B cell (primary cell): ENCODE data around the gene ANKLE2. TPM values are rescaled to one million over a fixed set of nuclear protein-coding genes. Genes with fewer than 3 reads are reported as not detected.

Source experiments
- ATAC-seq: fragments of 200-7000 bp; cut with Tn5 transposase; one replicate; pipeline ENCODE4 v1.10.0; 2021; ENCODE audit warnings: low read depth, mild to moderate bottlenecking, moderate number of reproducible peaks, moderate library complexity
- CTCF ChIA-PET: fragments of 350-600 bp; sonication (Branson Sonifier 250); formaldehyde crosslinking; loops from one replicate; lab custom pipeline; 2021; ENCODE audit warnings: antibody characterized with exemption, inconsistent platforms; lab: Charles Lee
- POLR2A ChIA-PET: fragments of 350-600 bp; sonication (Branson Sonifier 250); formaldehyde crosslinking; loops from one replicate; lab custom pipeline; 2021; ENCODE audit warnings: antibody characterized with exemption; lab: Charles Lee
- DNase-seq: peaks from one replicate; pipeline ENCODE4 v3.0.0; 2013
- H2AFZ ChIP-seq: 2 replicates; pipeline ENCODE4 v1.6.1; 2012; ENCODE audit warnings: mild to moderate bottlenecking, low read depth, low read length; ENCODE audit not compliant: insufficient read depth, poor library complexity, severe bottlenecking
- H3K27ac ChIP-seq, 2 donors: 1 replicate in 1 of 2; 2 replicates in 1 of 2; pipeline ENCODE4 v1.5.1; 2012 to 2013; ENCODE audit warnings: low read length in 2 of 2, mild to moderate bottlenecking in 2 of 2, moderate library complexity in 1 of 2
- H3K27me3 ChIP-seq, 4 experiments: fragments of 200-600 bp in 1 of 4; sonication (generic) in 1 of 4; replicated peaks in 1 of 4; 1 replicate in 2 of 4; 2 replicates in 2 of 4; pipeline versions ENCODE4 v1.6.1 to v1.7.0; 2013 to 2016; ENCODE audit warnings: low read length in 3 of 4, mild to moderate bottlenecking in 2 of 4, mixed read lengths in 1 of 4, moderate library complexity in 1 of 4; ENCODE audit not compliant: insufficient read depth in 4 of 4, control insufficient read depth in 3 of 4; ENCODE audit errors: control extremely low read depth in 1 of 4
- H3K36me3 ChIP-seq, 2 experiments: replicated peaks in 1 of 2; 1 replicate in 1 of 2; 2 replicates in 1 of 2; pipeline versions ENCODE4 v1.6.1 to v1.7.1; 2013; ENCODE audit warnings: low read length in 1 of 2; ENCODE audit not compliant: insufficient read depth in 2 of 2, control insufficient read depth in 1 of 2; ENCODE audit errors: control extremely low read depth in 1 of 2, extremely low read depth in 1 of 2
- H3K4me1 ChIP-seq, 2 donors: fragments of 200-600 bp in 1 of 2; sonication (generic) in 1 of 2; 1 replicate in 1 of 2; 2 replicates in 1 of 2; pipeline versions ENCODE4 v1.5.1 to v1.6.1; 2013 to 2017; ENCODE audit warnings: low read length in 2 of 2; ENCODE audit not compliant: control insufficient read depth in 2 of 2, insufficient read depth in 2 of 2
- H3K4me2 ChIP-seq: replicated peaks from 2 replicates; pipeline ENCODE3; 2012; ENCODE audit warnings: mild to moderate bottlenecking, low read depth, low read length; ENCODE audit not compliant: poor library complexity, severe bottlenecking
- H3K4me3 ChIP-seq, 5 experiments: fragments of 200-600 bp in 1 of 5; sonication (generic) in 1 of 5; 1 replicate in 3 of 5; 2 replicates in 2 of 5; pipeline versions ENCODE4 v1.5.1 to v1.7.0; 2011 to 2016; ENCODE audit warnings: low read length in 4 of 5, mild to moderate bottlenecking in 4 of 5, low read depth in 2 of 5, control low read depth in 1 of 5, moderate library complexity in 1 of 5; ENCODE audit not compliant: insufficient read depth in 1 of 5; ENCODE audit errors: control extremely low read depth in 1 of 5, extremely low read depth in 1 of 5
- H3K79me2 ChIP-seq: fragments of 200-600 bp; sonication (generic); one replicate; pipeline ENCODE4 v1.6.0; 2016; ENCODE audit warnings: low read length; ENCODE audit not compliant: control insufficient read depth, insufficient read depth
- H3K9ac ChIP-seq: fragments of 200-600 bp; sonication (generic); 2 replicates; pipeline ENCODE4 v1.6.1; 2017; ENCODE audit warnings: mild to moderate bottlenecking, low read length, moderate library complexity
- H3K9me3 ChIP-seq, 3 donors: one replicate each; pipeline versions ENCODE4 v1.6.1 to v1.7.1; 2013; ENCODE audit warnings: low read length in 2 of 3; ENCODE audit not compliant: control insufficient read depth in 2 of 3, insufficient read depth in 1 of 3; ENCODE audit errors: control extremely low read depth in 1 of 3
- H4K20me1 ChIP-seq: 2 replicates; pipeline ENCODE4 v1.6.0; 2012; ENCODE audit warnings: mild to moderate bottlenecking, low read length; ENCODE audit not compliant: insufficient read depth, control insufficient read depth, poor library complexity, severe bottlenecking
- H3K27ac Mint-ChIP-seq: one replicate; pipeline ENCODE4 v1.8.0; 2021; ENCODE audit warnings: mixed read lengths
- H3K27me3 Mint-ChIP-seq: one replicate; pipeline ENCODE4 v1.8.0; 2021; ENCODE audit warnings: mixed read lengths
- H3K4me1 Mint-ChIP-seq: one replicate; pipeline ENCODE4 v1.8.0; 2021; ENCODE audit warnings: mixed read lengths
- H3K4me3 Mint-ChIP-seq: one replicate; pipeline ENCODE4 v1.8.0; 2021; ENCODE audit warnings: mixed read lengths
- H3K9me3 Mint-ChIP-seq: one replicate; pipeline ENCODE4 v1.8.0; 2022; ENCODE audit warnings: mixed read lengths; ENCODE audit not compliant: insufficient read depth
- CTCF ChIP-seq: fragments of 200-600 bp; IDR thresholded peaks from one replicate; pipeline ENCODE4 v1.8.0; 2022; ENCODE audit warnings: antibody characterized with exemption, mild to moderate bottlenecking
- EZH2 ChIP-seq: IDR thresholded peaks from 2 replicates; pipeline ENCODE4 v1.6.1; 2012; ENCODE audit warnings: borderline replicate concordance, low read depth, mild to moderate bottlenecking, moderate library complexity, low read length; ENCODE audit not compliant: insufficient read depth, poor library complexity, severe bottlenecking
- WGBS: methylation state at CpG from one replicate; pipeline ENCODE4 v1.1.5; 2013; ENCODE audit warnings: missing lambda C conversion rate; ENCODE audit not compliant: insufficient coverage; 5-methylcytosine and 5-hydroxymethylcytosine counted together
- intact Hi-C: fragments of 100-400 bp; cut with micrococcal nuclease; formaldehyde crosslinking; loops from one replicate; pipeline ENCODE4 v1.10.0; 2022
- polyA plus RNA-seq: library from polyadenylated mRNA; depleted of rRNA; stranded (reverse); fragments of >200 nt; gene quantifications from 2 replicates; pipeline ENCODE4 v1.2.3, GENCODE V29; 2012
- total RNA-seq, 2 donors: library from RNA; stranded (reverse); fragments of 120-200 nt in 1 of 2; gene quantifications; 1 replicate in 1 of 2; 2 replicates in 1 of 2; pipeline versions ENCODE4 v1.2.3 to v1.2.4, GENCODE V29; 2013 to 2022

The ANKLE2 gene
- total and polyA plus RNA-seq, 2 donors (not counting 1 experiment from before 2014, with no cell fraction given): 105 to 148 TPM

GRCh38 chr12:132687211-132688164, 74.1 kb downstream of the ANKLE2 start, which contains the start of the genes POLE and PXMP2:
POLE (minus strand) TSS chr12:132687342; CDS start chr12:132687315, 27 bp downstream.
PXMP2 (plus strand) TSS chr12:132687587; CDS start chr12:132687671, 84 bp downstream.
- WGBS: under 1% methylated on average over 129 of the region's 134 CpGs
- H3K4me3 Mint-ChIP-seq: peak within 1 kb of the TSS; percentile 87

More at GRCh38 chr12:132687211-132688164, 74.1 kb downstream of the ANKLE2 start, which contains the start of the genes POLE and PXMP2:
- H3K27me3 ChIP-seq: no peaks in the 10 kb centered on the region
- TF ChIP-seq CTCF (no peak), EZH2 (no peak)
- intact Hi-C loops: loop anchor here (1.0 to 5.0 kb wide), 3 partner anchors 23 to 200 kb away; partner anchors contain the start of genes CHFR and PGAM5
- no peaks in the 10 kb centered on the region for H3K9me3 ChIP-seq
- H3K4me1 ChIP-seq: peaks cover 8 to 12% of the 10 kb centered on the region in 2 donors
- POLR2A ChIA-PET: no interaction called here
- H3K27ac ChIP-seq: peak within 1 kb of the TSS in 1 of 2 donors; percentile 56
- H3K4me1 Mint-ChIP-seq: peaks cover 20% of the 10 kb centered on the region
- peak within 1 kb of the TSS; percentile 71 for H3K27ac Mint-ChIP-seq
- H3K27me3 Mint-ChIP-seq: no peaks in the 10 kb centered on the region
- peak within 1 kb of the TSS; percentile 75 for H2AFZ ChIP-seq
- no peaks in the 10 kb centered on the region for H3K36me3 ChIP-seq
- H3K4me3 ChIP-seq: peak within 1 kb of the TSS in 4 of 5 experiments; percentile 29 to 64 (median 60)
- peaks cover 31% of the 10 kb centered on the region for H3K79me2 ChIP-seq
- peaks cover 13% of the 10 kb centered on the region for H4K20me1 ChIP-seq
- peak within 1 kb of the TSS; percentile 87 for H3K4me2 ChIP-seq
- ATAC-seq (peak; percentile 94), DNase-seq (peak; percentile 96)
- H3K9me3 Mint-ChIP-seq: no peaks in the 10 kb centered on the region
- CTCF ChIA-PET: no interaction called here
- peak within 1 kb of the TSS; percentile 68 for H3K9ac ChIP-seq
